ENCODE data around the gene FRMD8.

The FRMD8 gene, protein sequence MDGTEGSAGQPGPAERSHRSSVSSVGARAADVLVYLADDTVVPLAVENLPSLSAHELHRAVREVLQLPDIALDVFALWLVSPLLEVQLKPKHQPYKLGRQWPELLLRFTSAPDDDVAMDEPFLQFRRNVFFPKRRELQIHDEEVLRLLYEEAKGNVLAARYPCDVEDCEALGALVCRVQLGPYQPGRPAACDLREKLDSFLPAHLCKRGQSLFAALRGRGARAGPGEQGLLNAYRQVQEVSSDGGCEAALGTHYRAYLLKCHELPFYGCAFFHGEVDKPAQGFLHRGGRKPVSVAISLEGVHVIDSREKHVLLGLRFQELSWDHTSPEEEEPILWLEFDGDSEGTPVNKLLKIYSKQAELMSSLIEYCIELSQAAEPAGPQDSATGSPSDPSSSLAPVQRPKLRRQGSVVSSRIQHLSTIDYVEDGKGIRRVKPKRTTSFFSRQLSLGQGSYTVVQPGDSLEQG

GRCh38 chr11:65386307-65387140 is at the start of gene FRMD8:
TSS of gene FRMD8 (plus strand) at chr11:65386637. CDS start at chr11:65387037, 400 bp downstream.
- peak; percentile 89 to 91 for DNase-seq

DNA sequence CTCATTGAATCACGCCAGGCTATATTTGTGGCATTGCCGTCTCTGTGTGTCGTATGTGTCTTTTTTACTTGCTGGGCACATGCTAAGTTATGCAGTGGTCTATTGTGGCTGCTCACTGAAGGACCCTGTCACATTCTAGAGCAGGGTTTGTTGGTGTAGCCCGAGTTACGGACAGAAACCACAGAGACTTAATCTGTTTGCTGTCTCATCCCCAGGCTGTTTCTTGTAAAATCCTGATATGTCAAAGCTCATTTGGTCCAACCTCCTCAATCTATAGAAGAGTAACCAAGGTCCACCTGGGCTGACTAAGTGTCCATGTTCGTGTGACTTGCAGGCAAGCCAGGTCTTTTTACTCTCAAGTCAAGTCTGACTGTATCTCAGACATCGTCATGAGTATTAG is 47.8 kb upstream of the FRMD8 start:
- no peak for DNase-seq

DNA sequence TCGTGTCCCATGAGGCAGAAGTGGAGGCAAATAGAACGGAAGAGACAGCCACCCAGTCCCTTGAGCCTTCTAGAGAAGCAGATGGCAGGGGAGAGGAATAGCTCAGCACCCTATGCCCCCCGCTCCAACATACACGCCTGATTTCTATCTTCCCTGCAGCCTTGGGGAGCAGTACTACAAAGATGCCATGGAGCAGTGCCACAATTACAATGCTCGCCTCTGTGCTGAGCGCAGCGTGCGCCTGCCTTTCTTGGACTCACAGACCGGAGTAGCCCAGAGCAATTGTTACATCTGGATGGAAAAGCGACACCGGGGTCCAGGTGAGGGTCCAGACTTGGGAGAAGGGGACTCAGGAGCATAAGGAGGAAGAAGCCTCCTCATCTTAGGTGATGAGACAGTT is 46.2 kb upstream of the FRMD8 start:
- DNase-seq, result no peak

GRCh38 chr11:65341856-65342255 is 44.6 kb upstream of the FRMD8 start:
- DNase-seq, result no peak

DNA sequence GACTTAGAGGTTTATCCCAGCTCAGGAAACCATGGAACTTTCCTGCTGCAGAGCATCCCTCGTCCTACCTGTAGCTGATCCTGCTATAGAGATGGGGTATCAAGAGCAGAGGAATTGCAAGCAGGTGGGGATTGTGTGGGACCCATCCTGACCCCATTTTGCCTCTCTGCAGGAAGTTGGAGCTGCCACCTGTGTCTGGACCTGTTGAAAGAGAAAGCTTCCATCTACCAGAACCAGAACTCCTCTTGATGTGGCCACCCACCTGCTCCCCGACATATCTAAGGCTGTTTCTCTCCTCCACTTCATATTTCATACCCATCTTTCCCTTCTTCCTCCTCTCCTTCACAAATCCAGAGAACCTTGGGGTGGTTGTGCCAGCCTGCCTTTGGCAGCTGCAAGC is 34.9 kb upstream of the FRMD8 start:
- DNase-seq, result no peak

- no peak for DNase-seq
Observed at GRCh38 chr11:65352783-65353182, 33.7 kb upstream of the FRMD8 start.

DNA sequence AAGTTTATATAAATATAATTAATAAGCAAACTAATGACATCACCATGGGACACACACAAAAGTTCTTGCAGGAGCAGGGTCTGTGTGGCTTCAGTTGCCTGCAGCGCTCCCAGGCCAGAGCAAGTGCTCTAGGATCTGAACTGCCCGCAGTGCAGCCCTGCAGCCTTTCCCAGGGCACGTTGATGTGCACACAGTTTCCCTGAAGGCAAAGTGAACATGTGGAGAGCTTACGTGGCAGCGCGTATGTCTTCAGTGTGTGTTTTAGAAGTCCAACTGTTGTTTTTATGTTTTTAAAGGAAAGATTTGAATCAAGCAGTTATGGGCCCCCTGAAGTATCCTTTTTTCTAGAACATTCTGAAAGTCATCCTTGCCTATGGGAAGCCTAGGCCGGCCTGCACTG is 33.1 kb upstream of the FRMD8 start:
- no peak for DNase-seq

DNA sequence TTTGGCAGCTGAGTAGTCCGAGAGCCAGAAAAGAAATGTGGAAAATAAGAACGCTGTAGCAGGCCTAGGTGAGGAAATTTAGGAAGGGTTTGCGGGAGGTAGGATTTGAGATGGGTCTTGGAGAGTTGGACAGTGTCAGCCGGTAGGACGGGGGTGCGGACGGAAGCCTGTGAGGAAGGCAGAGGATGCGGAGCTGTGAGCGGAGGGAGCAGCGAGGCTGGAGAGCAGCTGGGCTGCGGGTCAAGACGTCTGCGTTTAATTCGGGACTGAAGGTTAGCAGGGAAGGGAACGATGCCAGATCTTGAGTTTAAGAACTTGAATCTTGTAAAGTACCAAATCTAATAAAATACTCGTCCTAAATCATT is 32.6 kb upstream of the FRMD8 start:
- no peak for DNase-seq

DNA sequence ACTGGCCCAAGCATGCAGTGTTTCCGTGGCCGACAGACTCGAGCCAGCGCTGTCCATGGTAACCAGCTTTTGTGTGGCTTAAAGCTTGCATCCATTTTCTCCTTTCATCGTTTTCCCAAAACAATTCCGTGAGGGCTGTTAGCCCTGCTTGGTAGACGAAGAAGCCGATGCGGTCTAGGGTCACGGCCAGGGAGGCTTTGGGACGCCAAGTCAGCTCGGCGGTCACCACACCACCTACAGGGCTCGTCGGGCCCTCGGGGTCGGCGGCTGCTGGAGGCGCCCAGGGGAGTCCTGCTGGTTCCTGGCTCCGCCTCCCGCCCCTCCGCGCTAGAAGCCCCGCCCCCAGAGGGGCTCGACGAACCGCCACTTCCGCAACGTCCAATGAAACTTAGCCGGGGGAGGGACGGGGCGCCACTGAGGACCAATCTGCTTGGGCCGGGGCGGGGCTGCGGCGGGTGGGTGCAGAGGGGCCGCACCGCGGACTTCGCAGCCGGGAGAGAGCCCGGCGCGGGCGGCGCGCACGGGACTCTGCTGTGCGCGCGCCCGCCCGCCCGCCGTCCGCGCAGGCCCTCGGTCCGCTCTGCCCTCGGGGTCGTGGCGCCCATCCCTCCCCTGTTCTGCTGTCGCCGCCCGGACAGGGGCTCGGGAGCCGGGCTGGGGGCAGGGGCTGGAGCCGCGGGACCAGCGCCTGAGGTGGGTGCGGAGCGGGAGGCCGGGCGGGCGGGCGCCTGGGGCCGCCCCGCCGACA is 32.0 kb upstream of the FRMD8 start, which contains the start of gene TIGD3:
Gene TIGD3, plus strand, starts transcription at position 487 of the 748 bp plus-strand sequence. CDS start 1,058 bp downstream, outside the sequence.
- DNase-seq, result peak; percentile 99

GRCh38 chr11:65355013-65355775 is 31.2 kb upstream of the FRMD8 start:
- peak; percentile 54 to 58 for DNase-seq

DNA sequence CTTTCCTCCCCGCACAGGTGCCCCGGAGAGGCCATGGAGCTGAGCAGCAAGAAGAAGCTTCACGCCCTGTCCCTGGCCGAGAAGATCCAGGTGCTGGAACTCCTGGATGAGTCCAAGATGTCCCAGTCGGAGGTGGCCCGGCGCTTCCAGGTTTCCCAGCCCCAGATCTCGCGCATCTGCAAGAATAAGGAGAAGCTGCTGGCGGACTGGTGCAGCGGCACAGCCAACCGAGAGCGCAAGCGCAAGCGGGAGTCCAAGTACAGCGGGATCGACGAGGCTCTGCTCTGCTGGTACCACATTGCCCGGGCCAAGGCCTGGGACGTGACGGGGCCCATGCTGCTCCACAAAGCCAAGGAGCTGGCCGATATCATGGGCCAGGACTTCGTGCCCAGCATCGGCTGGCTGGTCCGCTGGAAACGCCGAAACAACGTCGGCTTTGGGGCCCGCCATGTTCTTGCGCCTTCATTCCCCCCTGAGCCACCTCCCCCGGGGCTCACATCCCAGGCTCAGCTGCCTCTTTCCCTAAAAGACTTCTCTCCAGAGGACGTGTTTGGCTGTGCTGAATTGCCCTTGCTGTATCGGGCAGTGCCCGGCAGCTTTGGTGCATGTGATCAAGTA is 30.6 kb upstream of the FRMD8 start:
- no peak for DNase-seq

DNA sequence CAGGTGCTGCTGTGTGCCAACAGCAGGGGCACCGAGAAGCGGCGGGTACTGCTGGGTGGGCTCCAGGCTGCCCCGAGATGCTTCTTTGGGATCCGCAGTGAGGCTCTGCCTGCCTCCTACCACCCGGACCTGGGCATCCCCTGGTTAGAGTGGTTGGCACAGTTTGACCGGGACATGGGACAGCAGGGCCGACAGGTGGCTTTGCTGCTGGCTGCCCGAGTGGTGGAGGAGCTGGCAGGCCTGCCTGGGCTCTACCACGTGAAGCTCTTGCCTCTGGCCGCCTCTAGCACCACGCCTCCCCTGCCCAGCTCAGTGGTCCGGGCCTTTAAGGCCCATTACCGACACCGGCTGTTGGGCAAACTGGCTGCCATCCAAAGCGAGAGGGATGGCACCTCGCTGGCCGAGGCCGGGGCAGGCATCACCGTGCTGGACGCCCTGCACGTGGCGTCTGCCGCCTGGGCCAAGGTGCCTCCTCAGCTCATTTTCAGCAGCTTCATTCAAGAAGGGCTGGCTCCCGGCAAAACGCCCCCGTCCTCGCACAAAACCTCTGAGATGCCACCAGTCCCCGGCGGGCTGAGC is 30.0 kb upstream of the FRMD8 start:
- no peak for DNase-seq

DNA sequence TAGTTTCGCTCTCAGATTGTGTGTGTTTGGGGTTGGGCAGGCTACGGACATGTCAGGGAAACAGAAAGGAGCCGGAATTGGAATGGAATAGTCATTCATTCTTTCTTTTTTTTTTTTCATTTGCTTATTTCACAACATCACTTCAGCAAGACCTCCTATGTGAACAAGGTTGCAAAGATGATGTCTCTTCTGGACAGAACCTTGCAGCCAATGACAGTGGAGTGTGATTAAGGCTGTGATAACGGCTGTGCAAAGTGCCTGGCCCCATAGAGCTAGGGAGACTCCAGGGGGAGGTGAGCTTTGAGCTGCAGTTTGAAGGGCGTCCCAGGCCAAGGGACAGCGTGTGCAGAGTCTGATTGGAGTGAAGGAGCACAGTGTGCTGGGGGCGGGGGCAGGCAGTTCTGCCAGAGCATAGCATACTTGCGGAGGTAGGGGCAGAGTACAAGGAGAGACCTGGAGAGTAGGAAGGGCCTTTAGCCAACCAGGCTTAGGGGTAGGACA is 28.5 kb upstream of the FRMD8 start:
- DNase-seq, result no peak

GRCh38 chr11:65362320-65362931 is 24.0 kb upstream of the FRMD8 start:
- no peak for DNase-seq

DNA sequence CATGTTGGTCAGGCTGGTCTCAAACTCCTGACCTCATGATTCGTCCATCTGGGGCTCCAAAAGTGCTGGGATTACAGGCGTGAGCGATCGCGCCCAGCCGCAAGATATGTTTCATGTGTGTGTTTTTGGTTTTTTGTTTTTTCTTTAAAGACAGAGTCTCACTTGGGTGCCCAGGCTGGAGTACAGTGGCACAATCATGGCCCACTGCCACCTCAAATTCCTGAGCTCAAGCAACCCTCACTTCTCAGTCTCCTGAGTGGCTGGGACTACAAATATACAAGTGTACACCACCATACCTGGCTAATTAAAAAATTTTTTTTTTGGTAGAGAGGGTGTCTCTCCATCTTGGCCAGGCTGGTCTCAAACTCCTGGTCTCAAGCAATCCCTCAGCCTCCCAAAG is 23.5 kb upstream of the FRMD8 start:
- DNase-seq, result no peak

DNA sequence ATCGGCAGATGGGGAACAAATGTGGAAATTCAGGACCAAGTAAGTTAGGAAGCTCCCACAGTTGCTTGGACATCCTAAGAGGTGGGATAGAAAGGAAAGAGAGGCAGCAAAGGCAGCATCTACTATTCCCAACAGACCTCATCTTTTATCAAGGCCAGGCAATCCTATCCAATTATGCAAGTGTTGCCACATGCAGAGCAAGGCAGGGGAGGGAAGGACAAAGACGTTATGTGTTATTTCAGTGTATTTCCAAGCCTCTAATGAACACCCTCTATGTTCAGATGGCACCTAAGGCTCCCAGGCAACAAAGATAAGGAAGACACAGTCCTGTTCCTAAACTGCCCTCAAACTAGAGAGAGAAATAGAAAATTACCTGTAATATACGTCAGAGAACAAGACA is 22.7 kb upstream of the FRMD8 start:
- DNase-seq, result no peak

- peak in 1 of 2 experiments; percentile 44 for DNase-seq
Observed at GRCh38 chr11:65366340-65366773, 20.1 kb upstream of the FRMD8 start.

GRCh38 chr11:65370659-65371049 is 15.8 kb upstream of the FRMD8 start:
- no peak for DNase-seq

DNA sequence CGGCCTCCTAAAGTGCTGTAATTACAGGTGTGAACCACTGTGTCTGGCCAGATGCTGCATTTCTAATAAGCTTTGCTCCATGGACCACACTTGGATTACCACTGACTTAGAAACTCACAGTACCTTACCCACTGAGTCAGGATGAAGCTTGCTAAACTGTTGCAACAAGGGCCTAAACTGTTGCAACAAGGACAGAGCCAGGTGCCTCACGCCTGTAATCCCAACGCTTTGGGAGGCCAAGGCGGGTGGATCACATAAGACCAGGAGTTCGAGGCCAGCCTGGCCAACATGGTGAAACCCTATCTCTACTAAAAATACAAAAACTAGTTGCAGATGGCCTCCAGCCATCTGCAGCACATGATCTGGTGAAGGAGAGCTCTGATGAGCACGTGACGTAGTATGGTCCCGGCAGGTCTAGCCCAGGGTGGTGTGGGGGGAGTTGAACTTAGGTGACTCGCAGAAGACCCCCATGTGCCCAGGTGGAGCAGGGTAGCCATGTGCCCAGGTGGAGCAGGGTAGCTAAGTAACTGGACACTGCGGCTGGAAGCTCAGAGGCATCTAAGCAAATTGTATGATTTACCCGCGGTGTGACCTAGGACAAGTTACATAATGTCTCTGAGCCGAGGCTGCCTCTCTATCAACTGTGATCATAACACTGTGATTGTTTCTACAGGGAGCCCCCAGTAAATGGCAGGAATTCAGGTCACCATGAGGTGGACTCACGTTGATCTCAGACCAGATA is 12.4 kb upstream of the FRMD8 start:
- DNase-seq, result no peak

DNA sequence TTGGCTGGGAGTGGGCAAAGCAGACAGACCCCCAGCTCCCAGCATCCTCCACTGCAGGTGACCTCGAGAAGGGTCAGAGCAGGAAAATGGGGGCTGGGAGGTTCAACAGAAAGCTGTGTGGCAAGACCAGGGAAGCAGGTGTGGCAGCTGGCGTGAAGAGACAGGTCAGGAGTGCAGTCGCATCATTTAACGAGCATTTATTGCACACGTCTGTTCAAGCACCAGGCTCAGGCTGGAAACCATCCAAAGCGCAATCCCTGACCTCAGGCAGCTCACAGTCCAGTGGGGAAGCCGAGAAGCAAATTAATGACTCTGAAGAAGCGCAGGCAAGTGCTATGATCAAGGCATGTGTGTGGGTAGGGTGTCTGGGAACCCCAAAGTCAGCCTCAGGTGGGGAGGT is 11.4 kb upstream of the FRMD8 start:
- no peak for DNase-seq
